H9 (cell line): ENCODE measurements around the gene AVPR2. TPM values are rescaled to one million over a fixed set of nuclear protein-coding genes. Genes with fewer than 3 reads are reported as not detected.

Experiments
- DNase-seq: peaks from one replicate; pipeline ENCODE4 v3.0.0-alpha.2; 2017
- H2AFZ ChIP-seq: one replicate; pipeline ENCODE4 v1.6.1; 2013; ENCODE audit warnings: mild to moderate bottlenecking, low read length, control low read depth, moderate library complexity
- H2AK5ac ChIP-seq: 2 replicates; pipeline ENCODE4 v1.6.1; 2013; ENCODE audit warnings: low read length, control low read depth, mixed read lengths; ENCODE audit not compliant: insufficient read length
- H2BK120ac ChIP-seq: one replicate; pipeline ENCODE4 v1.6.1; 2013; ENCODE audit warnings: low read depth, mild to moderate bottlenecking, low read length, control low read depth, inconsistent platforms; ENCODE audit not compliant: poor library complexity, severe bottlenecking
- H2BK12ac ChIP-seq: 2 replicates; pipeline ENCODE4 v1.6.1; 2013; ENCODE audit warnings: low read length, control low read depth, mixed read lengths, low read depth; ENCODE audit not compliant: insufficient read length
- H2BK15ac ChIP-seq: 2 replicates; pipeline ENCODE4 v1.6.1; 2013; ENCODE audit warnings: low read depth, low read length, control low read depth
- H2BK20ac ChIP-seq: one replicate; pipeline ENCODE4 v1.6.1; 2013; ENCODE audit warnings: low read depth, mild to moderate bottlenecking, low read length, control low read depth, inconsistent platforms; ENCODE audit not compliant: poor library complexity, severe bottlenecking
- H2BK5ac ChIP-seq: 2 replicates; pipeline ENCODE4 v1.6.1; 2013; ENCODE audit warnings: low read length, control low read depth, mixed read lengths; ENCODE audit not compliant: insufficient read length
- H3K14ac ChIP-seq: 2 replicates; pipeline ENCODE4 v1.6.1; 2013; ENCODE audit warnings: low read length, control low read depth; ENCODE audit not compliant: insufficient read depth
- H3K18ac ChIP-seq: 2 replicates; pipeline ENCODE4 v1.6.1; 2013; ENCODE audit warnings: low read depth, mild to moderate bottlenecking, mixed read lengths, low read length, control low read depth; ENCODE audit not compliant: insufficient read length
- H3K23ac ChIP-seq: 2 replicates; pipeline ENCODE4 v1.6.1; 2013; ENCODE audit warnings: low read length, control low read depth, mixed read lengths, low read depth; ENCODE audit not compliant: insufficient read length
- H3K23me2 ChIP-seq: 2 replicates; pipeline ENCODE4 v1.6.1; 2013; ENCODE audit warnings: low read depth, mild to moderate bottlenecking, mixed read lengths, low read length, control low read depth; ENCODE audit not compliant: insufficient read length, poor library complexity, severe bottlenecking
- H3K27ac ChIP-seq: 2 replicates; pipeline ENCODE4 v1.5.1; 2013; ENCODE audit warnings: low read length, control low read depth, mixed read lengths, low read depth; ENCODE audit not compliant: insufficient read length
- H3K27me3 ChIP-seq: 2 replicates; pipeline ENCODE4 v1.6.1; 2013; ENCODE audit warnings: low read length, control low read depth, inconsistent platforms; ENCODE audit not compliant: insufficient read depth
- H3K4ac ChIP-seq: 2 replicates; pipeline ENCODE4 v1.6.1; 2013; ENCODE audit warnings: low read depth, mild to moderate bottlenecking, control low read depth, inconsistent platforms, low read length, moderate library complexity
- H3K4me1 ChIP-seq: 2 replicates; pipeline ENCODE4 v1.6.1; 2013; ENCODE audit warnings: low read length, control low read depth, inconsistent platforms; ENCODE audit not compliant: insufficient read depth
- H3K4me2 ChIP-seq: 2 replicates; pipeline ENCODE4 v1.6.1; 2013; ENCODE audit warnings: low read length, control low read depth, mixed read lengths; ENCODE audit not compliant: insufficient read length, insufficient read depth
- H3K56ac ChIP-seq: 2 replicates; pipeline ENCODE4 v1.6.1; 2013; ENCODE audit warnings: low read depth, mild to moderate bottlenecking, mixed read lengths, low read length, control low read depth; ENCODE audit not compliant: insufficient read length
- H3K79me1 ChIP-seq: 2 replicates; pipeline ENCODE4 v1.6.1; 2013; ENCODE audit warnings: low read depth, mild to moderate bottlenecking, moderate library complexity, low read length, control low read depth, inconsistent platforms; ENCODE audit not compliant: insufficient read depth, poor library complexity, severe bottlenecking
- H3K79me2 ChIP-seq: 2 replicates; pipeline ENCODE4 v1.6.1; 2013; ENCODE audit warnings: low read length, control low read depth, inconsistent platforms; ENCODE audit not compliant: insufficient read depth
- H3K9ac ChIP-seq: 2 replicates; pipeline ENCODE4 v1.6.1; 2013; ENCODE audit warnings: low read length, control low read depth, mixed read lengths; ENCODE audit not compliant: insufficient read length; ENCODE audit errors: extremely low read depth
- H3K9me3 ChIP-seq: one replicate; pipeline ENCODE4 v1.6.1; 2013; ENCODE audit warnings: low read depth, low read length, inconsistent platforms; ENCODE audit not compliant: control insufficient read depth
- H3T11ph ChIP-seq: one replicate; pipeline ENCODE4 v1.6.1; 2013; ENCODE audit warnings: mild to moderate bottlenecking, low read length, control low read depth, inconsistent platforms
- H4K20me1 ChIP-seq: one replicate; pipeline ENCODE4 v1.6.1; 2013; ENCODE audit not compliant: control insufficient read depth, insufficient read length, insufficient read depth
- H4K5ac ChIP-seq: 2 replicates; pipeline ENCODE4 v1.6.1; 2013; ENCODE audit warnings: low read depth, mild to moderate bottlenecking, mixed read lengths, low read length, control low read depth; ENCODE audit not compliant: insufficient read length
- H4K8ac ChIP-seq: replicated peaks from 2 replicates; pipeline ENCODE4 v1.6.1; 2013; ENCODE audit warnings: low read length, control low read depth, mixed read lengths, low read depth; ENCODE audit not compliant: insufficient read length
- H4K91ac ChIP-seq: 2 replicates; pipeline ENCODE4 v1.6.1; 2013; ENCODE audit warnings: low read depth, mild to moderate bottlenecking, moderate library complexity, mixed read lengths, low read length, control low read depth; ENCODE audit not compliant: insufficient read length
- H3K27ac Mint-ChIP-seq, 3 experiments: 2 replicates in 2 of 3; 3 replicates in 1 of 3; pipeline ENCODE4 v1.8.0; 2020 to 2021; ENCODE audit warnings: mixed read lengths in 3 of 3, mild to moderate bottlenecking in 1 of 3, moderate library complexity in 1 of 3
- H3K27me3 Mint-ChIP-seq: 2 replicates; pipeline ENCODE4 v1.8.0; 2021; ENCODE audit warnings: low read depth, mild to moderate bottlenecking, moderate library complexity, mixed read lengths
- H3K36me3 Mint-ChIP-seq, 3 experiments: 2 replicates in 2 of 3; 3 replicates in 1 of 3; pipeline ENCODE4 v1.8.0; 2020 to 2021; ENCODE audit warnings: low read depth in 3 of 3, mixed read lengths in 3 of 3; ENCODE audit not compliant: insufficient read depth in 1 of 3
- H3K4me1 Mint-ChIP-seq, 2 experiments: 2 replicates each; pipeline ENCODE4 v1.8.0; 2020; ENCODE audit warnings: mixed read lengths in 2 of 2
- H3K4me3 Mint-ChIP-seq, 2 experiments: 2 replicates in 1 of 2; 3 replicates in 1 of 2; pipeline ENCODE4 v1.8.0; 2020 to 2021; ENCODE audit warnings: mild to moderate bottlenecking in 2 of 2, mixed read lengths in 2 of 2, moderate library complexity in 1 of 2
- H3K9me3 Mint-ChIP-seq, 2 experiments: 2 replicates in 1 of 2; 3 replicates in 1 of 2; pipeline ENCODE4 v1.8.0; 2020; ENCODE audit warnings: mild to moderate bottlenecking in 2 of 2, mixed read lengths in 2 of 2, moderate library complexity in 1 of 2
- CTCF ChIP-seq: fragments of 200-600 bp; sonication (generic); conservative IDR thresholded peaks from 3 replicates; pipeline ENCODE4 v1.8.0; 2021; ENCODE audit warnings: antibody characterized with exemption, mild to moderate bottlenecking
- WGBS: extraction: QIAGEN DNeasy Blood & Tissue Kit; methylation state at CpG from one replicate; pipeline ENCODE4 v1.1.7; 2013; ENCODE audit warnings: missing lambda C conversion rate, low lambda C conversion rate, mixed read lengths; ENCODE audit not compliant: insufficient read length; ENCODE audit errors: extremely low coverage; 5-methylcytosine and 5-hydroxymethylcytosine counted together
- total RNA-seq: library from RNA; stranded (reverse); gene quantifications from 2 replicates; pipeline ENCODE4 v1.2.1, GENCODE V29; 2021

AVPR2 gene
- total RNA-seq, 1 experiment from 2014 or later: not detected

GRCh38 chrX:153871946-153872878 is 32.3 kb upstream of the AVPR2 start:
- no peak overlapping the region; a peak in 1 of 5 replicates for H3K4me3 Mint-ChIP-seq
- Histone ChIP-seq H3K4me2 (no peak overlapping the region), H4K91ac (no peak overlapping the region), H3K4ac (no peak overlapping the region), H2BK120ac (no peak overlapping the region), H2BK12ac (no peak overlapping the region), H2BK20ac (no peak overlapping the region), H2AK5ac (no peak overlapping the region), H3K56ac (no peak overlapping the region), H4K5ac (no peak overlapping the region), H3T11ph (no peak overlapping the region), H3K18ac (no peak overlapping the region), H3K9me3 (peaks cover 6% of the 10 kb centered on the region), H3K79me1 (no peaks in the 10 kb centered on the region), H3K4me1 (no peaks in the 10 kb centered on the region; the same call in 1 of the 2 replicates), H2BK15ac (no peak overlapping the region), H3K27me3 (no peaks in the 10 kb centered on the region), H2AFZ (no peak overlapping the region), H3K23me2 (no peaks in the 10 kb centered on the region), H2BK5ac (no peak overlapping the region), H4K20me1 (no peaks in the 10 kb centered on the region), H3K23ac (no peak overlapping the region), H4K8ac (no peak overlapping the region), H3K14ac (no peak overlapping the region), H3K27ac (no peak overlapping the region), H3K79me2 (no peaks in the 10 kb centered on the region), H3K9ac (no peak overlapping the region)
- H3K4me1 Mint-ChIP-seq: peaks cover 7 to 32% of the 10 kb centered on the region in 2 experiments
- DNase-seq: no peak
- peaks cover under 1% of the 10 kb centered on the region; the same call in 1 of the 2 replicates for H3K27me3 Mint-ChIP-seq
- WGBS: no CpG with 5 or more reads among the region's 29 CpGs
- no peak for TF ChIP-seq CTCF
- peaks cover 6 to 30% (median 24%) of the 10 kb centered on the region in 3 experiments; a peak in 6 of 7 replicates for H3K36me3 Mint-ChIP-seq
- H3K9me3 Mint-ChIP-seq: peaks cover 59 to 84% of the 10 kb centered on the region in 2 experiments
- peak overlapping the region in 1 of 3 experiments; percentile 94; a peak in 2 of 7 replicates for H3K27ac Mint-ChIP-seq
